Measurements from ENCODE around the gene KRT72.

KRT72 gene

DNA sequence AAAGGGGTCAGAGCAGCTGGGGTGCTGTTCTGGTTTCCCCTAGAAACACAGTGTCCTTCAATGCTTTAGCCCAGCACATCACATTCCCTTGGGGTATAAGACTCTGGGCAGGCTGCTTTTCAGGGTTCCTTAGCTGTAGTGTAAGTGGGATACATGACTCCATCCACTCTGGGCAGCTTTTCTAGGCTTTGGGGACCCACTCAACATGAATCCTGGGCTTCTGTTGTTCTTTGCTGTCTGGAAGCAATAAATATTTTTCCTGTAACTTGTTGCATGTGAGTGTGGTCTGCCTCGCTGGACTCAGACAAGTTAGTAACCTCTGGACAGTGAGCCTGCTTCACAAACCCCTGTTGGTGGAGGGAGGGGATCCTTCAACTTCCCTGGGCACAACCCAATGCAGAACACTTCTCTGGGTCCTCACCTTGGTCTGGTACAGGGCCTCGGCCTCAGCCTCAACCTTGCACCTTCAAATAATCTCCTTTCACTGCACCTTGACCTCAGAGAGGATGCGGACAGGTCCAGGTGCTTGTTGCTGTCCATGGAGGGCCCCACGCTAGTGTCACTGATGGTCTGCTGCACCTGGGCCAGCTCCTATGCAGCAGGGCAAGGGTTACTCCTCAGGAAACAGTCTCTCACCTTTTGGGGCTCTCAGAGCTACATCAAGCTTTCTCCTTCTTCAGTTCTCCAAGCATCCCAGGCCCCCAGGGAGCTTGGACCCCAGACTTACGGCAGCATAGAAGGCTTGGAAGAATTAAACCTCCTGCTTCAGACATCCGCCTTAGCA, 30.6 kb upstream of the KRT72 start:
- no peak for DNase-seq

DNA sequence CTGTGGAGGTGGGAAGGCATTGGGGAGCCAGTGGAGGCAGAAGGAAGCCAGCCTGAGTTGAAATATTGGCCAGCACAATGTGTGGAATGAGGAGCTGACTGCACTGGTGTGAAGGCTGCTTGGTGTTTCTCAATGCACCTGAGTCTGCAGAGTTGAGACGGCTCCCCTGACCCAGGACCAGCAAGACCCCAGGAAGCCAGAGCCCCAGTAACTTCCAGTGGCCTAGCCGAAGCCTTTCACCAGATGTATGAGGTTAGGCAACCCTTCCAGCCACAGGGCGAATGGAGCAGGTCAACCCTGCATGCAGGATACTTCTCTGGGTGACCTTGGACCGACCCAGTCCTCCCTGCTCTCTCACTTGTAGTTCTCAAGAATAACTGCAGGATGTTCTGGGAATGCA, 30.0 kb upstream of the KRT72 start:
- in situ Hi-C loops (cut with HindIII; ENCODE audit: low pct_ligation_motif_present, low pct_unique_long_range_greater_than_20kb, low sequenced_read_pairs) = no loop called here
- DNase-seq = no peak

More for the DNA sequence above, 30.6 kb upstream of the KRT72 start:
- in situ Hi-C loops (cut with HindIII; ENCODE audit: low pct_ligation_motif_present, low pct_unique_long_range_greater_than_20kb, low sequenced_read_pairs) = no loop called here

DNA sequence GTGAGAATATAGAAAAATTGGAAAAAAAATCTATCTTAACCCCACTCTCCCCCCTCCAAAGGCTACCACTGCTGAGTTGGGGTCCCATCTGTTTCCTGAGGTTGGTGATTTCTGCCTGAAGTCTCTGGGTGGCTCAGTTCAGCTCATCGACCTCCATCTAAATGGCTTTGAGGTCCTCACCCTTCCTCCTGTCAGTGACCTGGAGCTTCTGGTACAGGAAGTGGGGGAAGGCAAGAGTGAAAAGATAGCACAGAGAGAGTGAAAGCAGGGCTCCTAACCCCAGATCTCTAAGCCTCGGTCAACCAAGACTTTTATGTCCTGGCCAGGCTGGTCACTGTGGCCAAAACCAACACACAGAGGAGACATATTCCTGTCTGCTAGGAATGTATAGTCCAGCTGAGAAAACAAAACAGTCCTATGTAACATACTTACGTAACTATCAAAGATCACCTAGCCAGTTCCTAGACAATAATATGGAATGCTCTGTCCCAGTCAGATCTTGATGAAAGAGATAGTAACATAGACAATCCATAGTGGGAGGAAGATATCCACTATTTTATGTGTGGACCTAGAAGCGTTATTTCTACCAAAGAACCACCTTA, 29.4 kb upstream of the KRT72 start:
- in situ Hi-C loops (cut with HindIII; ENCODE audit: low pct_ligation_motif_present, low pct_unique_long_range_greater_than_20kb, low sequenced_read_pairs) = no loop called here
- DNase-seq = no peak

DNA sequence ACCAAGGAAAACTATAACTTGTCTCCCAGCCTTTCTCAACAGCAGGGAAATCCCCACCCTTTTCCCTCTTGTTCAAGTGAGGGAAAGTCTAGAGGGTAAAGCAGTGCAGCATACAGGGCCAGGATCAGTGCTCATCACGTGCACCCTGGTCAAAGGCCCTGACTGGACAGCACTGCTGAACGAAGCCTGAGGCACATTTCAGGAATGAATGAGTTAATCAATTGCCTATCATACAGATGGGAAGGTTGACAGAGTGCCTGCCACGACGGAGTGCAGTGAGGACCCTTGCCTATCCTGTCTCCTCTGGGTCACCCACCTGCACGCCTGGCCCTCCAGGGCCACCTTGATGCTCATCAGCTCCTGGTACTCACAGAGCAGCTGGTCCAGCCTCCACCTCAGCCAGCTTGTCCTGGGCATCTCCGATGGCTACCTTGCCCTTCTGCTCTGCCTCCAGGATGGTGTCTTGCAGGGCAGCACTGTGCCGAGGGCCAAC, 28.8 kb upstream of the KRT72 start:
- no peak for DNase-seq
- in situ Hi-C loops (cut with HindIII; ENCODE audit: low pct_ligation_motif_present, low pct_unique_long_range_greater_than_20kb, low sequenced_read_pairs) = no loop called here

DNA sequence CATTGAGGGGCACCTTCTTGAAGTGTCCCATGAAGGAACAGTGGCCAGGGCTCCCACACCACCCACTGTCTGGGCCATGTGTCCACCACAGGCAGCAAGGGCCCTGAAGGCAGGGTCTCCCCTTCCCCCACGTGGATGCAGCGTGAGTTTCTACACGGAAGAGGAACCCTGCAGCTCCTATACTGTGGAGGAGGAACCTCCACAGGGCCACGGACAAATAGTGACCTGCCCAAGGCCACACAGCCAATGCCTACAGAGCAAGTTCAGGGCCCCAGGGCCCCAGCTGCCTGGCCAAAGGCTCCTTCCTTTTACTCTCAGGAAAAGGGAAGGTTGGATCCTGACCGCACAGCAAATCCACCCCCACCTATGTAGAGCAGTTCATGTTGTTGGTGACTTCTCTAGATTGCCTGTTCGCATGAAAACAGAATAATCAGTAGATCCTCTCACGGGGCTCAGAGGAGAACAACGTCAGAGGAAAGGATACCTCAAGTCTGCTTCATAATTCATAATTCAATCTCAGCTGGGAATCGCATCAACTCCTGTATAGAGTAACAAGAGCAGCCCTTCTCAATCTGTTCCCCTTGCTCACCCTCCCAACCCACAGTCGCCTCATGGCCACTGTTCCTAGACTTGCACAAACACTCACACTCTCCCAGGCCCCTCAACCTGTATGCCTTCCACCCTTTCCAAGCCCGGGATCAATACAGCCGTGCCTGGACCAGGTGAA, 28.2 kb upstream of the KRT72 start:
- DNase-seq = no peak
- in situ Hi-C loops (cut with HindIII; ENCODE audit: low pct_ligation_motif_present, low pct_unique_long_range_greater_than_20kb, low sequenced_read_pairs) = no loop called here

DNA sequence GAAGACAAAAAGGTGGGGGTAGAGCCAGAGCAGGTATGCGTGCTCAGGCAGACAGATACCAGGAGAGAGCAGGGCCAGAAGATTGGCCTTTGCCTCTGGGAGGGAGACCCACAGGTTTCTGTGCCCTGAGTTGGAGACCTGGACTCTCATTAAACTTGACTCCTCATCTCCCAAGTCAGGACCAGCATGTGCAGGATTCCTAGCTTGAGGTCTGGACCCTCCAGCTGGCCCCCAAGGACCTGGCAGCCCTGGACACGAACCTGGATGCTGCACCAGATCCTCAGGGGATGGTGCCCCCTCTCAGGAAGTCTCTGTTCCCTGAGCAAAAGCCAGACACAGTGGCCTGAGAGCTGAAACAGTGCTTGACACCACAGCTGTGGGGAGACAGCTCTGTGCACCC, 27.6 kb upstream of the KRT72 start:
- in situ Hi-C loops (cut with HindIII; ENCODE audit: low pct_ligation_motif_present, low pct_unique_long_range_greater_than_20kb, low sequenced_read_pairs) = no loop called here
- no peak for DNase-seq

DNA sequence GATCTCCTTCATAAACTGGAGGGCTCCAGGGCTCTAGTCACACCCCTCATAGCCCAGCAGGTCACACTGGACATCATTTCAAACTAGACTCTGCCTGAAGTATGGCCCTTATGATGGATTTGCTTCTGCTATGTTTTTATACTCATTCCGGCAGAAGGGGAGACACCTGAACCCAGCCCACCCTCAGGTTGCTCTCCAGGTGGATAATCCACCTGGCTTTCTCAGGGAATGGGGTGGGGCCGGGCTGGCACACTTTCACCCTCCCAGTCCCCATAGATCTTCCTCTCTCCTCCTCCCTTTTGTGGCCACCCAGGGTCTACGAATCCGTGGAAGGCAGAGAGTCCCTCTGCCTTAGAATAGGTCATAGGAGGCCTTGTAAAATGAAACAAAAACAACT, 26.8 kb upstream of the KRT72 start:
- no peak for DNase-seq
- in situ Hi-C loops (cut with HindIII; ENCODE audit: low pct_ligation_motif_present, low pct_unique_long_range_greater_than_20kb, low sequenced_read_pairs) = no loop called here

DNA sequence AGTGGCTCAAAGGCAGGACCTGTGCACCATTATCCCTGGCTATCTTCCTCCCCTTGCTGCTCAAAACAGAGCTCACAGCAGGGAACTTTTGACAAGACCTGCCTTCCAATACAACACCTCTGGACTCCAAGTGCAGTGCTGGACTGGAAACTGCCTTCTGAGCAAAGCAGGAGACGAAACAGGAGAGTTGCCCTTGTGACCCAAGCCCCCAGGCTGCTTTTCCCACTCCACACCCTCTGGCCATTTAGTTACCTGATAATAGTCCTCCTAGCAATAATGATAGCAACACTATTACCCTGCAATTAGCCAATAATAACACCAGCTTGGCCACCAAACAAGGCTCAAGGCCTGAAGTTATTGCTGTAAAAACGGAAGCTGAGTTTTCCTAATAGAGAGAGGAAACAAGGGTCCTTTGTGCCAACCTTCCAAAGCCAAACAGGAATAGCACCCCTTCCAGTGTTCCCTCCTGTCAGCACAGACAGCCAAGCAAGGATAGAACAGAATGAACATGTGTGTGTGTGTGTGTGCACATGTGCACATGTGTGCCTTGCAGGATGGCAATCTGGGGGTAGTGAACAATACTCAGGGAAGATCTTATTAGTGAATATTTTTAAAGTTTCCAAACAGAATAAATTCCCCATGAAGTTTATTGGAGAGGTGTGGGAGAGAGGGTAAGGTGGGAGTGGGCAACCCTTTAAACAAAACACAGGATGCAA, 26.3 kb upstream of the KRT72 start:
- no peak for DNase-seq
- in situ Hi-C loops (cut with HindIII; ENCODE audit: low pct_ligation_motif_present, low pct_unique_long_range_greater_than_20kb, low sequenced_read_pairs) = no loop called here

DNA sequence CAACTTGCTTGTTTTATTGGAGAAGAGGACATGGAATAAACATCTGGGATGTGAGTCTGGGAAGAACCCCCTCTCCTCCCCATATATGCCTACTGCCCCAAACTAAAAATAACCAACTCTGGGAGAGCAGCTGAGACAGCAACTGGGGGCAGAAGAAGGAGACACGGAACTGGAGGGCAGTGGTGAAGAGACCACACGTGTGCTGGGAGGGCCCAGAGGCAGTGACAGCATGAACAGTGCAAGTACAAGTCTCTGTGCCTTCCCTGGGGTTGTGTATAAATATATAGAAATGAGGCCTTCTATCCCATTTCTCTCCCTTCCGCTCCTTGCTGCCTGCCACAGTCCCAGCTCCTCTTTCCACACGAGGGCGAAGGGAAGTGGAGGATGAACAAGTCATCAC, 21.1 kb upstream of the KRT72 start:
- in situ Hi-C loops (cut with HindIII; ENCODE audit: low pct_ligation_motif_present, low pct_unique_long_range_greater_than_20kb, low sequenced_read_pairs) = no loop called here
- no peak for DNase-seq

DNA sequence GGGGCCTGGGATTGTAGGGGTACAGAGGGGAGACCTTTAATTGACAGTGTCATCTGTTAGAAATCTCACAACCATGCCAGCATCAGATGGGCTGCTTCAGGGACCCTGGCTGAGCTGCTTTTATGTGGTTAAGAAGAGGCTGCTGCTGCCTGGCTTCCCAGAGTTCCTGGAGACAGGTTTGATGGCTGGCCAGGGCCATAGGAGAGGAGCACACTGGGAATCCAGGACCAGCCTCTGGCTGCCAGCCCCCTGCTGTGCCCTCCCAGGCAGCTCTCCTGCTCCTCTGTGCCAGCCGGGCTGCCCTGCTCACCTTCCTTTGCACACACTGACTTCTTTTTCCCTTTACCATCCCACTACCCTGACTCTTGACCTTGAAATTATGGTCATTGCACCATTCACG, 17.6 kb upstream of the KRT72 start:
- no peak for DNase-seq
- in situ Hi-C loops (cut with HindIII; ENCODE audit: low pct_ligation_motif_present, low pct_unique_long_range_greater_than_20kb, low sequenced_read_pairs) = no loop called here

DNA sequence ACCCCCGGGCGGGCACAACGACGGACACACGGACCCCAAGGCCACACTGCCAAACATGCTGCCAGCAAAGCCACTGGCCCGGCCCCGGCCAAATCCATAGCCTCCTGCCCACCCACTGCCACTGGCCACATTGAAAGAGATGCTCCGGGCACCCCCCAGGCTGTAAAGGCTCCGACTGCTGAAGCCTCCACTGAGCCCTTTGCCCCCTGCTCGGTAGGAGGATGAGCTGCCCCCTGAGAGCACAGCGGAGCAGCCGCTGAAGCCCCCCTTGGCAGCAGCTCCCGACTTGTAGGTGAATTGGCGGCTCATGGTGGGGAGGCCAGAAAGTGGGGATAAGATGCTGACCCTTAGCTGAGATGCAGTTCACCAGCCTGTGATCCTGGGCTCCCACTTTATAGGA, 17.0 kb upstream of the KRT72 start, which contains the start of gene KRT73:
KRT73 (minus strand) TSS at position 344 of the 400 bp plus-strand sequence; CDS start at position 309, 35 bp downstream.
- no peak for DNase-seq
- in situ Hi-C loops (cut with HindIII; ENCODE audit: low pct_ligation_motif_present, low pct_unique_long_range_greater_than_20kb, low sequenced_read_pairs) = no loop called here

DNA sequence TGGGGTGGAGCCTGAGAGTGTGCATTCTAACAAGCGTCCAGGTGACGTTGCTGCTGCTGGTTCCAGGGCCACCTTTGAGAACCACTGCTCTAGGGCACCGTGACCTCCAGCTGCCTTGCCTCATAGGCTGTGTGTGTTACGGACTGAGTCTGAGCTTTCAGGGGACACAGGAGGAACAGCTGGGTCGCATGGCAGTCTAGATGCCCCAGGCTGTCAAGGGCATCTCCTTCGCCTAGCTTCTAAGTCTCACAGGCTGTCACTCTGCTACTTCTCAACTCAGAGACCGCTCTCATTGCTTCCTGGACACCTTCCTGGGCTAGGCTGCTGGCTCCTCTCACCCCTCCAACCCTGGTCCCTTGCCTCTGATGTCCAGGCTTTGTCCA, 16.1 kb upstream of the KRT72 start:
- in situ Hi-C loops (cut with HindIII; ENCODE audit: low pct_ligation_motif_present, low pct_unique_long_range_greater_than_20kb, low sequenced_read_pairs) = no loop called here

DNA sequence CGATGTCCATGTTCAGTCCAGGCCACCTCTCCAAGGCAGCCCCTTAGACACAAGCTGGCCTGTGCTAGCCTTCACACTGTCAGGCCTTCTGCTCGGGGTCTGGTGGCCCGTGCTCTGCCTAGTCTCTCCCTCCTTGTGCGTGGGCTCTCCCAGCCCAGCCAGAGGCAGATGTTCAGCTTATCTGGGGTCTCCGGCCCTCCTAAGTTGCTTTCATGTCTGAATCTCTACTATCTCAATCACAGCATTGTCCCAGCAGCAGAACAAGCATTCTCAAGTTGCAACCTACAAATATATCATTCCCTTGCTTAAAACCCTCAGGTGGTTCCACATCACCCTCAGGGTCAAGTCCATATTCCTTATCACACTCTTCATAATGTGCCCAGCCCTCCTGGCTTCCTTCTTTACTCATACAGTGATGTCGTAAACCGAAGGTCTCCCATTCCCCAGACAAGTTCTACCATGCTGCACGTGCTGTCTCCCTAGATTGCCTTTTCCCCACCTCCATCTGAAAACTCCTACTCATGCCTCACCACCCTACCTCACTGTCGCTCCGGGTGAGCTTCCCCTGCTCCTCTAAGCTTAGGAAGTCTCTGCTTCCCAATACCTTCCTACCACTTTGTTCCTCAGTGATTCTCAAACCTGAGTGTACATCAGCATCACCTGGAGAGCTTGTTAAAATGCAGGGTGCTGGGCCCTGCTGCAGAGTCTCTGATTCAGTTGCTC, 15.6 kb upstream of the KRT72 start:
- in situ Hi-C loops (cut with HindIII; ENCODE audit: low pct_ligation_motif_present, low pct_unique_long_range_greater_than_20kb, low sequenced_read_pairs) = no loop called here
- no peak for DNase-seq

More for the DNA sequence above, 16.1 kb upstream of the KRT72 start:
- DNase-seq = no peak

DNA sequence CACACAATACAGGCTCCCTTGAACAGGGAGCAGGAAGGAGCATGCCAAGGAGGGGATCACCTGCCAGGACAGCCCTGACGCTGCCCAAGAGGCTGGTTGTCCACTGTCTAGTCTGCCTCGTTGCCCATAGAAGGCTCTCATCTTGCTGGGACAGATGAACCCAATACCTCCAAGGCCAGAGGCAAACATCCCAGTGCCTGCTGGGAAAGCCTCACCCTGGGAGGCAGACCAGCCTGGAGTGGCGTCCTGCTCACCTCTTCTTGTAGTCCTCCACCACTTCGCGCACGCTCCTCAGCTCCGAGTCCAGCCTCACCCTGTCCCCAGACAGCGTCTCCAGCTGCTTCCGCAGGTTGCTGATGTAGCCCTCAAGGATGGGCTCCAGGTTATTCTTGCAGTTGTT, 14.6 kb upstream of the KRT72 start:
- in situ Hi-C loops (cut with HindIII; ENCODE audit: low pct_ligation_motif_present, low pct_unique_long_range_greater_than_20kb, low sequenced_read_pairs) = no loop called here
- DNase-seq = no peak

DNA sequence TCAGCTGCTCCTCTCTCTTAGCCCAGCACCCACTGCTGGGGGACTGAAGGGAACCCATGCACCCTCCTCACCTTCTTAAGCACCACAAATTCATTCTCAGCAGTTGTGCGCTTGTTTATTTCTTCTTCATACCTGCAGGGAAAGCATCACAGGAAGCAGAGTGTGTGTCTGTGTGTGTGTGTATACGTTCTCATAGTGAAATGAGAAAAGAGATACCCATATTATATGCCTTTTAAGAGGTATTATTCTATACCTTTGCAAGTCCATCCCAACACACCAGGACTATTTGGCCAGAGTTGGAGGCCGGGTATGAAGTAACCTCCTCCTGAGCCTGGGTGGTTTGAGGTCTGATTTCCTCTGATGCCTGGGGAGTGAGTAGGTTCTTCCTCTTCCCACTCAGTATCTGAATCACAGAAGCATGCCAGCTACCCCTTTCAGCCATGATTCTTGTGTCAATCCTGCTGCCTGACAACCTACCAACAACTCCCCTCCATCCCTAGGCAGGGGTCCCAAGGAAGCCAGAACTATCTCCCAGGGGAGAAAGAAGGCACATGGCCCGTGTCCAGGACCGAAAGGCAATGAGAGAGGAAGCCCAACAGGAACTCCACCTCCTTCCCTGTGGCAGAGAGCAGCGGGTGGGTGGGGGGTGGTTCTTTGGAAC, 14.1 kb upstream of the KRT72 start:
- in situ Hi-C loops (cut with HindIII; ENCODE audit: low pct_ligation_motif_present, low pct_unique_long_range_greater_than_20kb, low sequenced_read_pairs) = no loop called here
- no peak for DNase-seq

DNA sequence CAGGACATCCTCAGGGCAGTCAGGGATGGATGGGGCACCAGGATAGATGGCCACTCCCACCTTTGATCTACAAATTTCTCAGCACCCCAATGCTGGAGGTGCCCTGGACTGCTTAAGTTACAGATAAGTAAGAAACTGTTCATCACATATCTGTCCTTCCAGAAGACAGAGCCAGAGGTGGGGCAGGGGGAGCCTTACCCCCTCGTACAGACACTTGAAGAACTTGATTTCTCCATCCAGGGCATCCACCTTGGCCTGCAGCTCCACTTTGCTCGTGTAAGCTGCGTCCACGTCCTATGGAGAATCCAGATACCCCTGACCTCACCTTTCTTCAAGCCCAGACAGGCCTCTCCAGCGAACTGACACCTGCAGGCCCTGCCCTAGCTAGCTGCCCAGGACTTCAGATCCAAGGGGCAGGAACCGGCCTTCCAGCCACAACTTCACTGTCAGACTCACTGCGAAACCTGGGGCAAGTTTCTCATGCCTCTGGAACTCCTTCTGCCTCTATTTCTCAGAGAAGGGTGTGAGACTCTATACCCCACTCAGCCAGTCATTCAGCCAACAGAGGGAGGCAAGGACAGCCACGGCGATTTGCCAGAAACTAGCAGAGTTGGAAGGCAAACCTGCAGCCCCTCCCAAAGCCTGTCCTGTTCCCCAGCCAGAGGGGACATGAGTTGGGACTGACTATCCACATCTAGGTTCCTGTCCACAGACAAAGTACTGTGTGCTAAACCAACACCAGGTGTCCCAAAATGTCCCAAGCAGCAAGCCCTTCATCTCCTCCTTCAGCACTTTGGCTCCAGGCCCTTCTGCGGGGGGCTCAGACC, 13.3 kb upstream of the KRT72 start:
- in situ Hi-C loops (cut with HindIII; ENCODE audit: low pct_ligation_motif_present, low pct_unique_long_range_greater_than_20kb, low sequenced_read_pairs) = no loop called here
- no peak for DNase-seq

DNA sequence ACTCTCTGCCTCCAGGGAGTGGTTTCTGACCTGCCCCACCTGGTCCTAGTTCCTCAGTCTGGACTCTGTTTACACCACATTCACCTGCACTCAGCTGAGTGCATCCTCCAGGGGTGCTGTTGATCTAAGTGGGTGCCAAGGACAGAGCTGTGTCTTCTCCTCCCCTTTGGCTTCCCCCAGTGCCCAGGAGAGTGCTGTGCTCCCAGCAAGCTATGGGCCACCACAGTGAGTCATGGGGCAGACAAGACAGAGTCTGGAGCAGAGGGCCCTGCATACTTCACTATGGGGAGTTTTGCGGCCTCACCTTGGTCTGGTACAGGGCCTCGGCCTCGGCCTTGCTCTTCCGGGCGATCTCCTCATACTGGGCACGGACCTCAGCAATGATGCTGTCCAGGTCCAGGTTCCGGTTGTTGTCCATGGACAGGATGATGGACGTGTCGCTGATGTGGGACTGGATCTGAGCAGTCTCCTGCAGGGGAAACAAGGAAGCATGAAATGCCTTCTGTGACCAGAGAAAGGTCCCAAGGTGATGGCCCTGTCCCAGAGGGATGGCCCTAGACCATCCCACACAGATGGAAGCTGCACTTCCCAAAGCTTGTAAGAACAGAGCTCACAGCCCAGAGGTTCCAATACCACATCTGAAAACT, 12.2 kb upstream of the KRT72 start:
- in situ Hi-C loops (cut with HindIII; ENCODE audit: low pct_ligation_motif_present, low pct_unique_long_range_greater_than_20kb, low sequenced_read_pairs) = no loop called here
- DNase-seq = no peak
